Upper lobe of right lung (tissue), 1 donor: ENCODE results near the gene POLR2F. TPM values are rescaled to one million over a fixed set of nuclear protein-coding genes. Genes with fewer than 3 reads are reported as not detected.

Experiments
- ATAC-seq: fragments of 200-7000 bp; cut with Tn5 transposase; one replicate; pipeline ENCODE4 v1.9.1; 2020; ENCODE audit warnings: mild to moderate bottlenecking, moderate library complexity
- DNase-seq: peaks from one replicate; pipeline ENCODE4 v3.0.0-alpha.2; 2020
- H3K27ac ChIP-seq: fragments of 200-600 bp; one replicate; pipeline ENCODE4 v1.8.0; 2022
- H3K27me3 ChIP-seq: fragments of 200-600 bp; one replicate; pipeline ENCODE4 v1.8.0; 2022; ENCODE audit warnings: mild to moderate bottlenecking
- H3K36me3 ChIP-seq: fragments of 200-600 bp; one replicate; pipeline ENCODE4 v1.8.0; 2022
- H3K4me1 ChIP-seq: fragments of 200-600 bp; one replicate; pipeline ENCODE4 v1.8.0; 2022
- H3K4me3 ChIP-seq: fragments of 200-600 bp; one replicate; pipeline ENCODE4 v1.8.0; 2022; ENCODE audit warnings: mild to moderate bottlenecking
- H3K9me3 ChIP-seq: fragments of 200-600 bp; one replicate; pipeline ENCODE4 v1.8.0; 2022
- intact Hi-C: fragments of 100-400 bp; cut with DNase I; formaldehyde crosslinking; loops from one replicate; pipeline ENCODE4 v1.11.0; 2022
- long read RNA-seq: library from polyadenylated mRNA; unstranded; transcript quantifications from one replicate; pipeline ENCODE4 v2.0.0, GENCODE V29; 2021
- total RNA-seq: library from RNA; stranded (reverse); fragmentation: NEBNext Ultra II Directional; extraction: Animal tissue kit (Norgen Biotek cat#: 25700); gene quantifications from one replicate; pipeline ENCODE4 v1.2.1, GENCODE V29; 2021
- TF ChIP-seq, protein P1 (sequence below): fragments of 200-600 bp; IDR thresholded peaks from one replicate; pipeline ENCODE4 v1.8.0; 2022; ENCODE audit warnings: antibody characterized with exemption
- donor health status: DM: no; HTN: yes; CAD: no; lungs with severe emphysema.

The POLR2F gene
- 49.0 TPM for total RNA-seq
- long read RNA-seq, transcript POLR2F-205 (5 exons, 2,106 nt) = major isoform, 9 of 15 reads
- long read RNA-seq, partial matches to known transcripts = 0 of 15 reads
- long read RNA-seq, other reads (novel, unspliced or antisense) = 2 of 15 reads

DNA sequence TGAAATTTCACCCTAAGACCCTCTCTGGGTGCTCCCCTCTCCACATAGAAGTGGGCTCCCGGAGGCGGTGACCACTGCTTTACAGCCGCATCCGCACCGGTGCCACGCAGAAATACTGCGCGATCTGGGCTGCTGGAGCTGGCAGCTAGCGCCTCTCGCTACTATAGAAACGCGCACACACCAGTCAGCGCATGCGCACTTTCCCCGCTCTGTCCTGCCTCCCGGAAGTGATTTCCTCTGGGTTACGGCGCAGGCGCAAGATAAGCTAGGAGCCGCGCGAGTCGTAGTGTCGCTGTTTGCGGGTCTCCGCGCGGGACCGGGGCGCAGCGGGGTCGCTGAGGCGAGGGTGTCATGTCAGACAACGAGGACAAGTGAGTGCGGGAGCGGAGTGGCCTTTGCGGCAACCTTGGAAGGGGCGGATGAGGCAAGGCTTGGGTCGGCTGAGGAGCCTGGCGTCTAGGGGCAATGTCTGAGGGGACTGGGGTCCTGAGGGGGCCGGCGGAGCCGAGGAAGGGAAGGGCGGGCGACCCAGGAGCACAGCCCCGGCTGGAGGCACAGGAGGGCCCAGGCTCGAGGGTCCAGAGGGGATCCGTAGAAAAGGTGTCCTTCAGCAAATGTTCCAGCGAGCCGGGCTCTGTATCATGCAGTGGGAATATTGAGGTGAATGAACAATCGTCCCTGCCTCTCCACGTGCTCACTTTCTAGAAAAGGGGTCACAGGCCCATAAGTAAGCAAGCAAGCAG lies at the start of gene POLR2F, which contains the start of gene C22orf23:
TSS of gene POLR2F (plus strand) at position 263 of the 743 bp plus-strand sequence. CDS start at position 352, 89 bp downstream.
TSS of gene C22orf23 (minus strand) at position 165 of the 743 bp plus-strand sequence. CDS start 452 bp downstream, outside the sequence.
- TF ChIP-seq, protein P1, sequence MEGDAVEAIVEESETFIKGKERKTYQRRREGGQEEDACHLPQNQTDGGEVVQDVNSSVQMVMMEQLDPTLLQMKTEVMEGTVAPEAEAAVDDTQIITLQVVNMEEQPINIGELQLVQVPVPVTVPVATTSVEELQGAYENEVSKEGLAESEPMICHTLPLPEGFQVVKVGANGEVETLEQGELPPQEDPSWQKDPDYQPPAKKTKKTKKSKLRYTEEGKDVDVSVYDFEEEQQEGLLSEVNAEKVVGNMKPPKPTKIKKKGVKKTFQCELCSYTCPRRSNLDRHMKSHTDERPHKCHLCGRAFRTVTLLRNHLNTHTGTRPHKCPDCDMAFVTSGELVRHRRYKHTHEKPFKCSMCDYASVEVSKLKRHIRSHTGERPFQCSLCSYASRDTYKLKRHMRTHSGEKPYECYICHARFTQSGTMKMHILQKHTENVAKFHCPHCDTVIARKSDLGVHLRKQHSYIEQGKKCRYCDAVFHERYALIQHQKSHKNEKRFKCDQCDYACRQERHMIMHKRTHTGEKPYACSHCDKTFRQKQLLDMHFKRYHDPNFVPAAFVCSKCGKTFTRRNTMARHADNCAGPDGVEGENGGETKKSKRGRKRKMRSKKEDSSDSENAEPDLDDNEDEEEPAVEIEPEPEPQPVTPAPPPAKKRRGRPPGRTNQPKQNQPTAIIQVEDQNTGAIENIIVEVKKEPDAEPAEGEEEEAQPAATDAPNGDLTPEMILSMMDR = no peak
- peak; percentile 98 for DNase-seq
- intact Hi-C loops = no loop called here
- no peaks in the 10 kb centered on the region for H3K27me3 ChIP-seq
- ATAC-seq = peak; percentile 98
- H3K9me3 ChIP-seq = no peaks in the 10 kb centered on the region
- peaks cover 21% of the 10 kb centered on the region for H3K36me3 ChIP-seq
- peaks cover 15% of the 10 kb centered on the region for H3K4me1 ChIP-seq
- peak within 1 kb of the TSS; percentile 80 for H3K27ac ChIP-seq
- H3K4me3 ChIP-seq = peak within 1 kb of the TSS; percentile 96

DNA sequence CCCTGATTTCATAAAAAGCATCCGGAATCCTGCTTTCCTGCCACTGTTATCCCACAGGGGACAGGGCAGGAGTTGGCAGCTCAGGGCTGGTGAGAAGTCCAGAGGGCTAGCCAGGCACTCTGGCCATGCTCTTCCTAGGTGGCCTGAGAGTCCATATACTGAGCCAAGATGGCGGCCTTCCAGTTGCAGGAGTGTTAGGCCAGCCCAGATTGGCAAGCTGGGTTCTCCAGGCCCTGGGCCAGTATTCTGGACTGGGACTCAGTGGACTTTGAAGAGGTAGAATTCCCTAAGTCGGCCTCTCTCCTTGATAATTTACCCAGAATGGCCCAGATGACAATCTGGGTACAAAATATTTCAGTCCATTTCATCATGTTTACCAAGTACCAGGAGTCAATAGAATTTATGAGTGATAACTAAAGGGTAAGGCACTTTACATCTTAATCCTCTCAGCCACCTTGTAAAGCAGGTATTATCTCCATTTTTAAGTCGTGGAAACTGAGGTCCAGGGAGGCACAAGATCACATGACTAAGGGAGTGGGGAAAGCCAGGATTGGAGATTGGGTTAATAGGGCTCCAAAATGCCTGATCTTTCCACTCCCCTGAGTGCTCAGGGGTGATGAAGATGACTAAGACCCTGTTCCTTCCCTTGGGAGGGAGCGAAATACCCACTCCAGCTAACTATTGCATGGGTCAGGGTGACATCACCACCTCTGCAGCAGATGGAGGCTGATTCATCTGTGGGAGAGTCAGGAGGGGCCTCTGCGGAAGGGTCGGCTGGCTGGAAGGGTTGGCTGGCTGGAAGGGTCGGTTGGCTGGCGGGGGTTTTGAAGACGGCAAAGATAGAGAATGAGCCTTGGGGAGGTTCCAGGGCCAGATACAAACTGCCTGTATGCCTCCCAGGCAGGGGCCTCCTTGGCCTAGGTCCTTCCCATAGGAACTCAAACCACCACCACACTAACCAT lies 48.6 kb upstream of the POLR2F start:
- no peaks in the 10 kb centered on the region for H3K27me3 ChIP-seq
- DNase-seq (no peak), ATAC-seq (peak; percentile 49)
- peak overlapping the region; percentile 66 for H3K27ac ChIP-seq
- TF ChIP-seq, protein P1 = no peak
- intact Hi-C loops = no loop called here
- H3K4me1 ChIP-seq = peaks cover 15% of the 10 kb centered on the region
- H3K36me3 ChIP-seq = no peaks in the 10 kb centered on the region
- H3K4me3 ChIP-seq = peak overlapping the region; percentile 53
- no peaks in the 10 kb centered on the region for H3K9me3 ChIP-seq

- intact Hi-C loops = no loop called here
- no peaks in the 10 kb centered on the region for H3K36me3 ChIP-seq
- peak within 1 kb of the TSS; percentile 55 for H3K4me3 ChIP-seq
- ATAC-seq (peak; percentile 92), DNase-seq (peak; percentile 89)
- H3K27ac ChIP-seq = peak within 1 kb of the TSS; percentile 66
- TF ChIP-seq, protein P1 = no peak
- H3K27me3 ChIP-seq = no peaks in the 10 kb centered on the region
- H3K4me1 ChIP-seq = peaks cover 15% of the 10 kb centered on the region
- no peaks in the 10 kb centered on the region for H3K9me3 ChIP-seq
These were observed 47.8 kb upstream of the POLR2F start, which contains the start of gene MICALL1 for GRCh38 chr22:37905534-37906363. Gene MICALL1 (plus strand): TSS chr22:37906297. CDS start chr22:37906423, 126 bp downstream.

GRCh38 chr22:37906364-37907008 lies 47.0 kb upstream of the POLR2F start:
- H3K4me1 ChIP-seq = peaks cover 15% of the 10 kb centered on the region
- ATAC-seq (peak; percentile 8), DNase-seq (no peak)

More at GRCh38 chr22:37906364-37907008, 47.0 kb upstream of the POLR2F start:
- Histone ChIP-seq H3K27ac (peak overlapping the region; percentile 63), H3K27me3 (no peaks in the 10 kb centered on the region), H3K4me3 (peak overlapping the region; percentile 55), H3K9me3 (no peaks in the 10 kb centered on the region), H3K36me3 (no peaks in the 10 kb centered on the region)
- intact Hi-C loops = no loop called here
- TF ChIP-seq, protein P1 = no peak
